ENCODE results near the gene VAV2. TPM values are rescaled to one million over a fixed set of nuclear protein-coding genes. Genes with fewer than 3 reads are reported as not detected.

The VAV2 gene
- total RNA-seq, 4 donors from 2014 or later, result 15.0 to 25.7 (median 20.5) TPM

- H3K27ac ChIP-seq, result no peak overlapping the region
- intact Hi-C loops (cut with DNase I), result no loop called here
- peaks cover 0 to 3% of the 10 kb centered on the region in 2 donors for H3K4me1 ChIP-seq
- no peaks in the 10 kb centered on the region for H3K9me3 ChIP-seq
- no peak overlapping the region for H3K4me3 ChIP-seq (replicated peaks in 1 of 3)
- H3K27me3 ChIP-seq, result no peaks in the 10 kb centered on the region
- peaks cover 8 to 14% of the 10 kb centered on the region in 2 donors for H3K36me3 ChIP-seq
- WGBS, 2 donors, result 97 to 100% methylated on average over 6 to 7 of the region's 7 CpGs
- TF ChIP-seq CTCF (IDR thresholded peaks at IDR 0.05) (no peak), POLR2A (IDR thresholded peaks at IDR 0.05) (no peak)
- DNase-seq, result no peak
These were observed 182.8 kb downstream of the VAV2 start for GRCh38 chr9:133809335-133809734.

- Histone ChIP-seq H3K36me3 (peaks cover 8 to 14% of the 10 kb centered on the region in 2 donors), H3K4me1 (peaks cover 5 to 11% of the 10 kb centered on the region in 2 donors), H3K27ac (no peak overlapping the region), H3K9me3 (no peaks in the 10 kb centered on the region), H3K27me3 (no peaks in the 10 kb centered on the region), H3K4me3 (replicated peaks in 1 of 3) (no peak overlapping the region)
- no peak for TF ChIP-seq CTCF (IDR thresholded peaks at IDR 0.05)
- TF ChIP-seq POLR2A (IDR thresholded peaks at IDR 0.05), result no peak
- intact Hi-C loops (cut with DNase I), result no loop called here
- whole genome bisulfite sequencing, 2 donors, result 98 to 100% methylated on average over 4 to 8 of the region's 13 CpGs
- no peak for DNase-seq
These were observed 184.3 kb downstream of the VAV2 start for GRCh38 chr9:133807818-133808217.

DNA sequence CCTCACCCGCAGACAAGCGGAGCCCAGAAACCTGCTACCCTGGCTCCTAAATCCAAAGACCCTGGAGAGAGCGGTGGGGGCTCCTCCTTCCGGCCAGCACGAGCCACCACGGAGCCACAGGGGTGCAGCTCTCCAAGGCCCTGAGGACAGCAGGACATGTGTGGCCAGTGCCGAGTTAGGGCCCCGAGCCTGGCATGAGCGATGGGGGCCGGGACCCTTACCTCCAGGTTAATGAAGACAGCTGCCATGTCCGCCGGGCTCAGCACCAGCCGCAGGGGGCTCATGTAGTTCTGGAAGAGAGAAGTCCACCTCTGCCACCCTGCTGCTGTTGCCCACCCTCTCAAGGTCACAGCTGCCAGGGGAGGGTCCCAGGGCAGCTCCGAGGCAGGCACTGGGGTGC lies 185.1 kb downstream of the VAV2 start:
- Histone ChIP-seq H3K4me3 (replicated peaks in 1 of 3) (no peak overlapping the region), H3K27me3 (no peaks in the 10 kb centered on the region), H3K27ac (no peak overlapping the region), H3K4me1 (peaks cover 5 to 14% of the 10 kb centered on the region in 2 donors), H3K9me3 (no peaks in the 10 kb centered on the region), H3K36me3 (peaks cover 8 to 14% of the 10 kb centered on the region in 2 donors)
- DNase-seq, result no peak
- 93 to 100% methylated on average over 6 to 11 of the region's 14 CpGs for WGBS, 2 donors
- TF ChIP-seq POLR2A (IDR thresholded peaks at IDR 0.05) (no peak), CTCF (IDR thresholded peaks at IDR 0.05) (no peak)
- intact Hi-C loops (cut with DNase I), result no loop called here

GRCh38 chr9:133806623-133807010 lies 185.5 kb downstream of the VAV2 start:
- no peak overlapping the region for H3K4me3 ChIP-seq (replicated peaks in 1 of 3)
- intact Hi-C loops (cut with DNase I), result no loop called here
- H3K36me3 ChIP-seq, result peaks cover 8 to 14% of the 10 kb centered on the region in 2 donors
- H3K4me1 ChIP-seq, result peaks cover 5 to 14% of the 10 kb centered on the region in 2 donors
- H3K27me3 ChIP-seq, result no peaks in the 10 kb centered on the region
- WGBS, 2 donors, result 92 to 94% methylated on average over 4 to 11 of the region's 17 CpGs
- DNase-seq, result no peak
- TF ChIP-seq POLR2A (IDR thresholded peaks at IDR 0.05) (no peak), CTCF (IDR thresholded peaks at IDR 0.05) (no peak)
- H3K27ac ChIP-seq, result no peak overlapping the region
- H3K9me3 ChIP-seq, result no peaks in the 10 kb centered on the region

DNA sequence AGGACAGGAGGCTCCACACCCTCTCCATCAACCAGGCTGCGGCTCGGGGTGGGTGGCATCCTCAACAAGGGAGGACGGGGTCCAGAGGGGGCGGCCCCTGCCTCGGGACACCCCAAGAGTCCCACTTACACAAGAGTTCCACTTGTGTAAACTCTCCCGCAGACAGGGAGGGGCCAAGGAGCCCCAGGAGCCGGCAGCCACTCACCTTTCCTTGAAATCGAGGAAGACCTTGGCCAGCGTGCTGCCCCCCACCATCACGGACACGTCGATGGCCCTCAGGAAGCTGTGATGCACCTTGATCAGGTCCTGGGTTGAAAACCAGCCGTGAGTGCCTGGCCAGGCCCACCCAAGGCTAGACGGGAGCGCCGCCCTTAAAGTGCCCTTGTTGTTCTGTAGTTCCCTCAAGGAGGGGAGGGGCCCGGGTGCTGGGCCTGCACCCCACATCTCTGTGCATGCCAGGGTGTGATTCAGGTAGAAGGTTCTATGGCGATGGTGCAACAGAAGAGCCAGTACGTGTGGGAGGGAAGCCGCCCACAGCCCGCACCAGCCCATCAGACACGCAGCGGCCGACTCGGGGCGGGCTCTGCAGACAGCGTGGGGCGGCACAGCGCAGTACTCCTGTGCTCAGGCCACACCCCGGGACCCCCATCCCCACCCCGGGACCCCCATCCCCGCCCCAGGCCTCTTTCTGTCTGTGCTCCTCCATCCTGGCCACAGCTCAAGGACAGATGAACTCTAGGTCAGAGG lies 186.1 kb downstream of the VAV2 start:
- WGBS, 2 donors, result 93 to 96% methylated on average over 5 to 29 of the region's 32 CpGs
- Histone ChIP-seq H3K4me3 (replicated peaks in 1 of 3) (no peak overlapping the region), H3K27ac (no peak overlapping the region), H3K9me3 (no peaks in the 10 kb centered on the region), H3K4me1 (peaks cover 5 to 14% of the 10 kb centered on the region in 2 donors), H3K36me3 (peaks cover 8 to 14% of the 10 kb centered on the region in 2 donors), H3K27me3 (no peaks in the 10 kb centered on the region)
- no peak for TF ChIP-seq POLR2A (IDR thresholded peaks at IDR 0.05)
- no peak for TF ChIP-seq CTCF (IDR thresholded peaks at IDR 0.05)
- intact Hi-C loops (cut with DNase I), result no loop called here
- DNase-seq, result no peak
